GOT3 (cell line): ENCODE measurements around the gene TMEM131L.

ENCODE experiments used
- DNase-seq: peaks from one replicate; lab custom pipeline; 2025; ENCODE audit warnings: mixed read lengths; lab: John Stamatoyannopoulos, UW

Gene TMEM131L

DNA sequence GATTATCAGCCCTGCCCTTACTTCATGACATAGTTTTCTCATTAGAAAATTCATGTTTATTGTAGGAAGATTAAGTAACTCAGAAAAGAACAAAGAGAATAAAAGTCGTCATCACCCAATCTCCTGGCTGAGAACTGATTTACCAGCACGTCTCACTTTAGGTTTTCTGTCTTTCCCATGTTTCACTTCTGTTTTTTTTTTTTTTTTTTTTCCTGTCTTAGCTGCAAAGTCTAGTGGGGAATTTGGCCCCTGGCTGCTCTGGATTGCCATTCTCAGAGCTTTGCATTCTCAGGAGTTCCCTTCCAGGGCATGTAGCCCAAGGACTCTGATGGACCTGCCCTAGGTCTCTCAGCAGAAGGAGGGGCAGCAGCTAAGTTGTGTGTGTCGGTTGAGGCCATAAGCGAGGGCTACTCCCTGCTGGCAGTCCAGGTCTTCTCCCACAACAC, 57.8 kb downstream of the TMEM131L start:
- no peak for DNase-seq

DNA sequence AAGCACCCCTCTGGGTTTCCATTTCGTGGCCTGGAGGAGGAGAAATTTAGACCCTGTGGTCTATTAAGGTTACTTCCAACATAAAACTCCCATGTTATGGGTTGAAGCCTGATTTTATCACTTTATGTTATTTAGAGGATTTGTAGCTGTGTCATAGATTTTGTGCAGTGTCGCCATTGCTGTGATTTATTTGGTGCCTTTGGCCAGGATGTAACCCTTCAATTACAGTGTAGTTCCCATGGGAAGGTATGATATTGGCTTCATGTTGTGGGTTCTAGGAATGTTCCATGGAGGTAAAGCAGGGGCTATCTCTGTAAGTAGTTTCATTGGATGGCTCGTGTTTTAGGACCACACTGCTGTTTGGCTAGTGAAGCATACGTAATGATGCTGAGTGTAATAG, 58.5 kb downstream of the TMEM131L start:
- no peak for DNase-seq

DNA sequence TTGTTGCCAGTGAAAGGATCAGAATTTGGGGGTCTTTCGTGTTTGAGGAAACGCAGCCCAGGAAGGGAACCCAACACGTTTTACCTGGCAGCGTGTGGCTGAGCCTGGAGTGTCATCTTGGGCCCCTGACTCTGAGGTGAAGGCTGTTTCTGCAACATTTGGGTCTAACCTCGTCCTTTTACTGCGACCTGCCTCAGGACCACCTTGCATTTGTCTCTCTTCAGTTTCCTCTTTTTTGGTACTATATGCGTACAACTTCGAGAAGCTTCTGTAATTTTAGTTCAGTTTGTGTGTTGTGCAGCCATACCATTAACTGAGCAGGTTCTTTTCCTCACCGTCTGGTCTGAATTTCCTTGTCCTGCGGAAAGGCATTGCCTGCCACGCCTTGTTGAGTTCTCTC, 61.5 kb downstream of the TMEM131L start:
- DNase-seq, result no peak

DNA sequence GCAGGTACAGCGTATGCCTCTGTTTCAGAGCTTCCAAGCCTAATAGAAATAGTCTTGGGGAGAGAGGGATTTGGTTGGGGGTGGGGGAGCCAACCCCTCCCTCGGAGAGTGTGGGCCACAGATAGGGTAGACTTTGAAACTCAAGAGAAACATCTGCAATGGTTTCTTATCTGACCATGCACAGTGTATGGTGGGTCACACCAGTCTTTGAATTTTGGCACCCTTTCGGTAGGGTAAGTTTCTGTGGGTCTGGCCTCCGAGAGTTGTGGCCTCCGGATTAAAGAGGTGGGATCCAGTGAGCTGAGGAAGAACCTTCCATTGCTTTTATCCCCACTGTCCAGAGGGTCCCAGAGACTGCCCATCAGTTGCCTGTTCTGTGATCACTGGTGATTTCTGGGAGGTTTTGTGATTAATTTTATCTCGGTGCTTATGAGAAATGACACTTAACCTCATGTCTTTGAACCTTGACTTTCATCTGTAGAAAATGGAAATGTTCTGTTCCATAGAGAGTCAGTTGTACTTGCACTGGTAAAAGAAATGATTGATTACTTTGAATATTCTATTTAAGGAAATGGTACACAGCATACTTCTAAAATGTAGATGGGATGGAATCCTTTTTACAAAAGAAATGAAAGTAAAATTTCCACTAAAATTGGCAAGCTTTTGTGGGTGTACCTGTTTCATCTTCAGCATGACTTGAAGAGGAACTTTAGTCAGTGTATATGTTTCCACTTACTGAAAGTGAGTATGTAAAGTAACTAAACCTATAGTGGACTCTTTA, 62.7 kb downstream of the TMEM131L start:
- no peak for DNase-seq

DNA sequence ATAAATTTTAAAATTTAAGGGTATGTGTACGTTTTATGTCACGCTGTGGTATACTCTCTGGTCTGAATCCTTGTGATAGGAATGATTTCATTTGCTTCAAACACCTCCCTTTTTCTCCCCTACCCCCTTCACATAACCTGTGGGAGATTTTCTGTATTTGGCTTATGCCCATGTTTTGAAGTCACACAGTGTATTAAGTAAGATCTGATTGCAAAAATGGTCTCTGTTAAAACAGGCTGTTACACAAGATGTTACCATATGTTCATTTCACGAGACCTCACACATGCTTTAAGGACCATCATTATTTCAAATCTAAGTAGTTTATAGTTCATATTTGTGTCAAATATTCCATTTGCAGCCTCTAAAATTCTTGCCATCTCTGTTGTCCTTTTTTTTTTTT, 63.5 kb downstream of the TMEM131L start:
- no peak for DNase-seq

DNA sequence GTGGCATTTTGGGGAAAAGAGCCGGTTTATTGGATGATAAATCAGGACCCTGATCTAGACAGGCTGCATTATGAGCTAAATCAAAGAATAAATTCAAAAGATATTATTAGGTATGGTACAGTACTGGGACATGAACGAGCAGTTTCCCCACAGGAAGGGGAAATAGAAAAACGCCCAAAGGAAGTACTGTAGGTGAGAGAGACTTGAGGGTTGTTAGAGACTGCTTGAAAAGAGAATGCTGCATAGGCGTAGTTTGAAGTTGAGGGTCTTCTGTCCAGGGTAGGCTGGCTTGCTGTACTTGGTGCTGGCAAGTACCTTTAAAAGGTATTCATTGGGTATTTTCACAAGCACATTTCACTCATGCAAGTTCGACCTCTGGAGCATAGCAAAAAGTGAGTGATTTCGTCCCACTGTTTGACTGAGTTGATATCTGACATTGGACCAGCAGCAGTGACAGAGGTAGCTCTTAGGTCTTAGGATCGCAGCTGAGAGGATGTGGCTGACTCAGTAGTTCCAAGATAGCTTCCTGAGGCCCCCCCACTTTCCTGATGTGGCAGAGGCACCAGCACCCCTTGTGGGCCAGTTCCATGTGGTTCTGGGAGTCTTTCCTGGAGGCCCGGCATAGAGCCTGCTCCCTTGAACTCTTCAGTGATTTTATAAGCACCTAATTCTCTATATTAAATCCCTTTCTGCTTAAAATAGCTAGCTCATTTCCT, 64.3 kb downstream of the TMEM131L start:
- DNase-seq, result no peak

DNA sequence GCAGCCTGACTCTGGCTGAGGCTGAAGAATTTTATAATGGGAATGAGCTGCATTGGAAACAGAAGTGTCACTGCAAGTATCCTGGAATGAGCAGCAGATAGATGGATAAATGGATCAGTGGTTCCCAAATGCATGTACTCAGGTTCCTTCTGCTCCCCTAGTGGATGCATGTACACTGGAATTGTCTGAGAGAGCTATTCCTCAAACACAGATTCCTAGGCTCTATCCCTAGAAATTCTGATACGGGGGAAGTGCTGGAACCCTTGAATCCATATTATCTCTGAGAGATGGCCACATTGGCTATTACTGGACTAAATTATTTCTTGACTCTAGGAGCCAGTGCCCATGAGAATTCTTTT, 64.8 kb downstream of the TMEM131L start:
- no peak for DNase-seq

DNA sequence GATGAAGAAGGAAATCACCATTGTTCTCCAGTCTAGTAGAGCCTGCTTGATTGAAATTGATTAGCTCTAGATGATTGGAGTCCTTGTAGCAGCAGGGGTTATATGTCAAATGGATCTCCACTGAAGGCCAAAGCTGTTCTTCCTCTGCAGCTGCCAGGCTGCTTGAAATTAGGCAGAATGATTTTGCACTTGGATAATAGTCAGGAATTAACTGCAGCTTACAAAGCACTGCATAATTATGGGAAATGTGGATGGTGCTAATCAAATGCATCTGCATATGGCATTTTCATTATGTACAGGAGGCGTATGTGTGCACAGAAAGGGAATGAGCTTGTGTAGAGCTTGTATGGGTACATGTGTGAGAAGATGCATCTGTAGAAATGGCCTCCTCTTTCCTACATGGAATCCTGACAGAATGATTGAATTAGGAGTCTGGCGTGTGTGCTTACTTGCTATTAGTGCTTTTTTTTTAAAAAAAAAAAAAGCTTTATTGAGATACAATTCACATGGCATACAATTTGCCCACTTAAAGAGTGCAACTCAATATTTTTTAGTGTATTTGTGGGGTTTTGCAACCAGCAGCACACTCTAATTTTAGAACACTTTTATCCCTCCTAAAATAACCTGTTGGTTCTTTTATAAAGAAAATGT, 65.9 kb downstream of the TMEM131L start:
- DNase-seq, result no peak

DNA sequence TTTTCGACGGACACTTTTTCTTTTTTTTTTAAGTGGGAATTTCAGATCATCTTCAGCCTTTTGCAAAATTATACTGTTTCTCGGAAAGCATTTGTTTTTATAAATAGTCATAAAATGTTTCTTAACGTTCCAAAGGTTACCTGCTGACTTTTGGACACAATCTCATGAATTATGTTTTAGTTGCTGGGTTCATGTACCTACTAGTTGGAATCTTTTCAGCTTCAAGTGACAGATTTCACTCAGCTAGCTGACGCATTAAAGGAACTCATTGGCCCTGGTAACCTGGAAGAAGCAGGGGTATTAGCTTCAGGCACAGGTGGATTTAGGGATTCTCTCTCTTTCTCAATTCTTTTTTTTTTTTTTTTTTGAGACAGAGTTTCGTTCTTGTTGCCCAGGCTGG, 66.5 kb downstream of the TMEM131L start:
- DNase-seq, result no peak

DNA sequence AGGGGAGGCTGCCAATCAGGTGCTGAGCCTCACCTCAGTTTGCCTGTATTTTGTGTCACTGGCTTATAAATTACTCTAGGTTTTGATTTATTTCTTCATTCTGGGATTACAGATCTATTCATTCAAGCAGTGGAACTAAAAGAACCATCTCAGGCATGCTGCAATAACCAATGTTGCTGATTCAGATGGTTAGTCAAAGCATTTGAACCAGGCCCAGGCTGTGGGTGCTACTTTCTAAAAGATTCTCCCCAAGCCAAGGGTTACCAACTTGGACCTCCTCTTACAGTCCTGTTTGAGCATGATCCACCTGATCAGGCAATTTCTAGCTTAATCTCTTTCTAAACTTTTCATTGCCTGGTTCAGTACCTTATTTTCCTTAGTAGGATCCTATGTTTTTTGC, 67.2 kb downstream of the TMEM131L start:
- no peak for DNase-seq

DNA sequence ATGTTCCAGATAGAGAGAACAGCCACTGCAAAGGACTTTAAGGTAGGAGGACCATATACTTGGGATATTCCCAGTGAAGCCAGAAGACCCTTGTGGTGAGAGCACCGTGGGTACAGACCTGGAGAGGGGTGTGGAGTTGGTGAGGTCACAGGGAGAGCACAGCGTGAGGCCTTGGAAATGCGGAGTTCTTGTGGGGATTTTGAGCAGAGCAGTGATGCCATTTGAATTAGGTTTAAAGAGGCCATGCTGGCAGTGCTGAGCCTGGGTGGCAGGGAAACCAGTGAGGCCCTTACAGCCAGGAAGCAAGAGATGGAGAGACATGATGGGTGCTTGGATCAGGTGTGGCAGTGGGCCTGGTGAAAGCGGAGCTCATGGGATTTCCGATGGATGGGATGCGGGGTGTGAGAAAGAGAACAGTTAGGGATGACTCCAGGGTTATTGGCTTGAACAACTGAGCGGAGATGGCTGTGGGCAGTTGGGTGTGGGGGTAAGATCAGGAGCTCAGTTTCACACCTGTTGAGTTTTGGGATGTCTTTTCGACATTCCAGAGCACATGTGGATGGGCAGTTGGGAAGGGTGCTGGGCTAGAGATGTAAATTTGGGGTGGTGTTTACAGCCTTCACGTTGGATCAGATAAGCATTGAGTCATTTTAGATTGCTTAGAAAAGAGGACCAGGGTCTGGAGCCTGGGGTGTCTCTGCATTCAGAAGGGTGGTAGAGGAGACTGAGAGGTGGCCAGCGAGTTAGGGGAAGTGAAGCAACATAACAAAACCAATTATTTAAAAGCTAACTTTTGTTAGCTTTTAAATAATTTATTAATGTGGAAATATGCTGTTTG, 68.9 kb downstream of the TMEM131L start:
- no peak for DNase-seq

DNA sequence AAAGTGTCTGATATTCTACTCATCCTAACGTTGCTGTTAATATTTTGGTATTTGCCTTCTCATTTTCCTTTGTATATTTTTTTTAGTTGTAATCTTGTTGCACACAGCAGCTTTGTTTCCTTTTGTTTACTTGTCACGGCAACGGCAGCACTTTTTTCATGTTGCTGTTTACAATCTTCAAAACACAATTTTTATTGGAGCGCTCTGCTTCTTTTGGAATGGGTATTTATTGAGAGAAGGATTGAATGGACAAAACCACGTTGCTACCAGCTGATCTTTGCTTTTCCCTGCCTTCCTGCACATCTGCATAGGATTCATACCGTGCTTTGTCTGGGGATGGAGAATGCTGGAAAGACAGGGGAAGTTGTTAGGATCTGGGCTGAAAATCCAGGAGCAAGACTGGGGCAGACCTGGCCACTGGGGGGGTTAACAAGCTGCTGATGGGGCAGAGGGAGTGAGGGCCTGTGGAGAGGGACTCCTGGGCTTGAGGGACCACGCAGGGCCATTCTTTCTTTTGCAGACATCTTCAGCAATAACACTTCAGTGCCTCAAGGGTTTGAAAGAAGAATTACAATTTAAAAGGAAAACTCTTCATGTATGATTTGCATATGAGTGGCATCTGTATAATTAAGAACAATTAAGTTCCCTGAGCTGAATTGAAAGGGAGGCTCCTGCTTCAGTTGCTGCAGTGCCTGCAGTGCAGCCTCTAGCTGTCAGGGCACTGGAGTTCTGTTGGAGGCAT, 69.8 kb downstream of the TMEM131L start:
- no peak for DNase-seq

DNA sequence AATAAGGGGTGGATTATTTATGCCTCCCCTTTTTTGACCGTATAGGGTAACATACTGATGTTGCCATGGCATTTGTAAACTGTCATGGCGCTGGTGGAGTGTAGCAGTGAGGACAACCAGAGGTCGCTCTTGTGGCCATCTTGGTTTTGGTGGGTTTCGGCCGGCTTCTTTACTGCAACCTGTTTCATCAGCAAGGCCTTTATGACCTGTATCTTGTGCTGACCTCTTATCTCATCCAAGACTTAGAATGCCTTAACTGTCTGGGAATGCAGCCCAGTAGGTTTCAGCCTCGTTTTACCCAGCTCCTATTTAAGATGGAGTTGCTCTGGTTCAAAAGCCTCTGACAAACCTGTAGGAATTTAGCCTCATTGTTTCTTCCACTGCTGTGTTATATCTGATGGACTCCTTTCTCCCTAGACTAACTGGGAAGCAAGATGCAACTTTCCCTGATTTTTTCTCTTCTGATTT, 71.4 kb downstream of the TMEM131L start:
- DNase-seq, result no peak

DNA sequence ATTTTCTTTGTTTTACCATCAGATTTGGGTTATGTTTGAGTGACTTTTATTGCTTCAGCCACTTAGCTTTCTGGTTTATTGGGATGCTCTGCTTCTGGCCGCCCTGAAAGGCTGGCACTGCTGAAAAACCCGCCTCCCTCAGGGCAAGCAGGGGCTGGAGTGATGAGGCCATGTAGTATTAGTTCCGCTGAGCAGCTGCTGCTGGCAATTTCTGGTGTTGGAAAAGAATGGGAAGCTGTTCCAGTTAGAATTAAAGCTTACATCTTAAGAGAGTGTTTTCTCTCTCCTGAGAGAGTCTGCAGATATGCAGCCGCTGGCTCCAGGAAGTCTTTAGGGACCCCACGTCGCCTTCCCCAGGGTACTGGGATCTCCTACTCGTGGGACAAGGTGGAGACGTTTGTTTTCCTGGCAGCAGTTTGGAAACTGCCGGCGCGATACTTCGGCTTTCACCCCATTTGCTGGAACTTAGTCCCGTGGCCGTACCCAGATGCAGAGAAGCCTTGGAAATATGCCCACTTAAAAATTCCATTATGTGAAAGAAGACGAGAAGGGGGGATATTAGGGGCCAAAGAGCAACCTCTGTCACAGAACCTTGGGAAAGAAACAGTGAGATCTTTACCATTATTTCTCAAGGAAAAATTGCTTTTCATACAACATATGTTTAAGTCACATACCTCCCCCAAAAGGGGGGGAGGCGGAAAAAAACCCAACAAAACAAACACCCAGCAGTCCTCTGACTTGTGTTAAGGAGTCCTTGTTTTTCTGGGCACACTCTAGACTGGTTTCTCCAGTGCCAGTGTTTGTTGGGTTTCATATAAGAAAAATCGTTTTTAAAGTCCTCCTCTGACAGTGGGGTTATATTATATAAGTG, 72.6 kb downstream of the TMEM131L start:
- no peak for DNase-seq

DNA sequence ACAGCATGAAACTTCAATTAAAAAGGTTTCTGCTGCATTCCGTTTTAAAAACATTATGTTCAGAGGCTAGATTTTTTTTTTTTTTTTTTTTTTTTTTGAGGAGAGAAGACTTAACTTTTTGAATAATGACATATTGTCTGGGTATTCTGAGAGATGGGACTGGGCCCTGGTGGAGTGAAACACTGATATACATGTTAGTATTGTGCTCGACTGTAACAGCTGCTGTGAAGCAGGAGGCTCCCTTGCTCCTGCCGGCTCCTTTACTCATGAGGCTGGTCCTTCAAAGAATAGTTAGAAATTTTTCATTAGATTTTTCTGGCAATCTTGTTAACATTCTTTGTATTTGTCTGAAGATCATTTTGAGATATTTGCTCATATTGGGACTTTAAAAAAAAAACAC, 73.3 kb downstream of the TMEM131L start:
- DNase-seq, result no peak

DNA sequence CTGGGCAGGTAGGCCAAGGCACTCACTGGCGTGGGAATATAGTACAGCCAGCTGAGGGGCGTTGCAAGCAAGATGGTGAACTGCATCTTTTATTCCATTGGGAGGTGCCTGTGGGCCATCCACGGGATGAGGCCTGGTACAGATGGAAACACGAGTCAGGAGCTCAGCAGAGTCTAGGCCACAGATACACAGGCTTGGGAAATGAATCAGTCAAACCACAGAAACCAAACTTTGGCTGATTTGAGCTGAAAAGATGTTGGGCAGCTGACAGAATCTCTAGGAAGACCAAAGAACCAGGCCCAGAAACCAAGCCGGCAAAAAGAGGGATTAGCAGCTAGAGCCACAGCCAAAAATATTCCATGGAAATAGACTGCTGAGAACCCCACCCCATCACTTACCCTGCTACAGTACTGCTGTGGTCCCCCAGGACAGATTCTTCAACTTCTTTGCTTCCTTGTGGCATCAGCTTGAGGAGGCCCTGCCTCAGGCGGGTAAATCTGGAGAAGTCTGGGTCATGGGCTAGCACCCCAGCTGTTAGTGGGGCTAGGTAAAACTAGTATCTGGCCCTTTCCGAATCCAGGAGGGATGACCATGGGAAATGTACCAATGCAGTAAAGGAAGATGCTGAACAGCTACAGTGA, 75.4 kb downstream of the TMEM131L start:
- no peak for DNase-seq

DNA sequence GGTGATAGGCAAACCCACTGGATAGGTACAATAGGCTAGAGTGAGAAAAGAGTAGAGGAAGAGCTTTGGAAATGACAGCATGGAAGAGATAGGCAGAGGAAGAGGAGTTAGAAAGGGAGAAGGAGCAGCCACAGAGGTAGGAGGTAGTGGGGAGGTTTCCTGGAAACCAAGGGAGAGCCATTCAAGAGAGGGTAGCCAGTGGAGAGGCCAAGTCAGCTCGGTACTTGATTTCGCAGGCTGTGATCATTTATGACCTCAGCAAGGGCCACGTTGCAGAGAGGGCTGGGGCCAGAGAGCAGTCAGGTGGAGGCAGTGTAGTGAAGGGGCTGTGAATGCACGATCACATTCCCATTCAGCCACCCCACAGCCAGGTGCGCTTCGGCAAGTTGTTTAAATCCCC, 76.0 kb downstream of the TMEM131L start:
- no peak for DNase-seq

DNA sequence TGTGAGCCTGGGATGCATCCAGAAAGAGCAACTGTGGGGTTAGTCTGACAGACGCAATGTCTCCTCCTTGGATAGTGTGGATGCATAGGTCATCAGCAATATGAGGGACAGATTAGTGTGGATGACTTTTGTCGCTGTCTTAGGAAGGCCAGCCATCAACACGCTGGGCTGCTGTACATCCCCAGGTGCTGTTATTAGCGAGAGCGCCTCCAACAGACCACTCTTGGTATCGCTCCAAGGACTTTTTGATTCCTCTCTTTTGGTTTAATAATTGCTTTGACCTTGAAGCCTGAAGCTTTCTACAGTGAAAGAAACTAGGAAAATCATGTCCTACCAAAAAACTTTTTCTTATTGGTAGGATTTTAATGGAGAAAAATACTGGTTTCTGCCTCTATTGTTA, 76.7 kb downstream of the TMEM131L start:
- no peak for DNase-seq

DNA sequence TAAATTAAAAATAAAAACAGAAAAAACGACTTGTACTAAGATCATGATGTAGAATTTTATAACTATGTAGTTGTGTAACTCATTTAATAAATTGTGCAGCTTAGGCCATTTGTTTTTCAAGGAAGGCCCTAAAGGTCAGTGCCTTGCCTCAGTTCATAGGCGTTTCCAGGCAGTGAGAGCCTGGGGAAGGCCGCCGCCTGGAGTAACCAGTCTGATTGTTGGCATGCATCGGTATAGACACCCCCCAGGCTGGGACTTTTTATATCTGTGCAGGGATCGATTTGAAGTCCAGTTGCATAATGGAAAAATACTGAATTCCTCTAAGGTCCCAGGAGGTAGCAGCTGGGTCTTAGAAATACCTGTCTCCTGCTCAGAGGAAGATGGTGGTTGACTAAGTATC, 77.2 kb downstream of the TMEM131L start:
- DNase-seq, result no peak

DNA sequence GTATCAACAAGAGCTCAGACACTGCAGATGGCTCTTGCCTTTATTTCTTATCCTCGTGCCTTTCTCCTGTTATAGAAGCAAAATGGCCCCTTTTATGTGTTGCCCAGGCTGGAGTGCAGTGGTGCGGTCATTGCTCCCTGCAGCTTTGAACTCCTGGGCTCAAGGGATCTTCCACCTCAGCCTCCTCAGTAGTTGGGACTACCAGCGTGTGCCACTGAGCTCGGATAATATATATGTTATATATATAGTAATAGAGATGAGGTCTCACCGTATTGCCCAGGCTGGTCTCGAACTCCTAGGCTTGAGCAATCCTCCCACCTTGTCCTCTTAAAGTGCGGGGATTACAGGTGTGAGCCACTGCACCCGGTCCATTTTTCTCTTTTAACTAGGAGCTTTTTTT, 79.7 kb downstream of the TMEM131L start:
- DNase-seq, result no peak
